Hepatocyte (in vitro differentiated cells): ENCODE measurements around the gene TIMM44.

Source experiments
- CTCF ChIP-seq: fragments of 200-600 bp; sonication (generic); IDR thresholded peaks from 2 replicates; pipeline ENCODE4 v1.5.1; 2016; ENCODE audit warnings: antibody characterized with exemption, mild to moderate bottlenecking; ENCODE audit not compliant: poor library complexity
- EZH2 ChIP-seq: fragments of 200-600 bp; sonication (generic); IDR thresholded peaks from 2 replicates; pipeline ENCODE4 v1.6.1; 2016; ENCODE audit warnings: antibody characterized with exemption, mild to moderate bottlenecking, borderline replicate concordance

DNA sequence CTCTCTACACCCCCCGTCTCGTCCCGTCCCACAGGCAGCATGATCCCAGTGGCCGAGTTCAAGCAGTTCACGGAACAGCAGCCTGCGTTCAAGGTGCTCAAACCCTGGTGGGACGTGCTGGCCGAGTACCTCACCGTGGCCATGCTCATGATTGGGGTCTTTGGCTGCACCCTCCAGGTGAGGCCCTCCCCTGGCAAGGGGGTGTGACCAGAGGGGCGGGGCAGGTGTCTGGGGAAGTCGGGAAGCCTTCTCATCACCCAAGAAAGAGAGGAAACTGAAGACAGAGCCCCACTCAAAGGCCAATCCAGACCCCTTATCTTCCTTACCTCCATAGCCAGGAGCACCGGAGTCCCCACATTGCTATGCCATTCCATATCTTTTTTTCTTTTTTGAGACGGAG lies 47.9 kb downstream of the TIMM44 start:
- no peak for TF ChIP-seq CTCF
- no peak for TF ChIP-seq EZH2
